ENCODE data around the gene PLXNB2. TPM values are rescaled to one million over a fixed set of nuclear protein-coding genes. Genes with fewer than 3 reads are reported as not detected.

The PLXNB2 gene
- polyA plus RNA-seq, 3 donors: 38.2 to 368 (median 70.5) TPM

GRCh38 chr22:50338860-50339462 is 31.5 kb upstream of the PLXNB2 start:
- peaks cover 12 to 14% of the 10 kb centered on the region in 2 donors for H3K4me1 ChIP-seq (ENCODE audit: control insufficient read depth in 1 of 2, insufficient read depth in 2 of 2, low read length in 2 of 2)
- H3K4me3 ChIP-seq (replicated peaks in 1 of 3; ENCODE audit: low read depth in 2 of 3, low read length in 3 of 3): no peak overlapping the region
- peaks cover 9% of the 10 kb centered on the region for H3K4me1 Mint-ChIP-seq
- H3K36me3 ChIP-seq (replicated peaks in 1 of 2; ENCODE audit: control insufficient read depth in 1 of 2, insufficient read depth in 2 of 2, low read length in 2 of 2): no peaks in the 10 kb centered on the region
- H3K79me2 ChIP-seq (ENCODE audit: insufficient read depth, low read length): peaks cover 9% of the 10 kb centered on the region
- no peaks in the 10 kb centered on the region for H3K9me3 Mint-ChIP-seq
- H3K27ac ChIP-seq (ENCODE audit: low read depth in 1 of 2, low read length in 2 of 2): no peak overlapping the region
- no peak overlapping the region for H3K9ac ChIP-seq (ENCODE audit: insufficient read depth, low read length, poor library complexity, severe bottlenecking)
- H3K4me3 Mint-ChIP-seq: no peak overlapping the region
- no peaks in the 10 kb centered on the region for H4K20me1 ChIP-seq (ENCODE audit: insufficient read depth, low read length)
- 98% methylated on average over 4 of the region's 4 CpGs for WGBS (ENCODE audit: insufficient coverage)
- H3K4me2 ChIP-seq (replicated peaks; ENCODE audit: extremely low read depth, low read length, poor library complexity, severe bottlenecking): no peak overlapping the region
- H3K27me3 ChIP-seq (ENCODE audit: control insufficient read depth in 2 of 2, insufficient read depth in 2 of 2, low read length in 2 of 2): no peaks in the 10 kb centered on the region
- no peak overlapping the region for H3K27ac Mint-ChIP-seq
- no peak for TF ChIP-seq CTCF (IDR thresholded peaks at IDR 0.05)
- H3K9me3 ChIP-seq (replicated peaks in 1 of 2; ENCODE audit: control insufficient read depth in 1 of 2, insufficient read depth in 1 of 2, low read length in 2 of 2): no peaks in the 10 kb centered on the region
- no peak for DNase-seq
- H2AFZ ChIP-seq (ENCODE audit: insufficient read depth, low read depth, low read length, poor library complexity, severe bottlenecking): no peak overlapping the region
- peaks cover 2 to 4% (median 4%) of the 10 kb centered on the region in 3 donors for H3K27me3 Mint-ChIP-seq (ENCODE audit: low read depth in 3 of 3)
- intact Hi-C loops (cut with micrococcal nuclease): no loop called here
- H3K36me3 Mint-ChIP-seq: no peaks in the 10 kb centered on the region

GRCh38 chr22:50338042-50338573 is 30.7 kb upstream of the PLXNB2 start:
- Histone ChIP-seq H3K79me2 (ENCODE audit: insufficient read depth, low read length) (peaks cover 4% of the 10 kb centered on the region), H3K4me2 (replicated peaks; ENCODE audit: extremely low read depth, low read length, poor library complexity, severe bottlenecking) (no peak overlapping the region), H3K27ac (ENCODE audit: low read depth in 1 of 2, low read length in 2 of 2) (no peak overlapping the region), H3K4me3 (replicated peaks in 1 of 3; ENCODE audit: low read depth in 2 of 3, low read length in 3 of 3) (no peak overlapping the region), H4K20me1 (ENCODE audit: insufficient read depth, low read length) (no peaks in the 10 kb centered on the region), H3K9me3 (replicated peaks in 1 of 2; ENCODE audit: control insufficient read depth in 1 of 2, insufficient read depth in 1 of 2, low read length in 2 of 2) (no peaks in the 10 kb centered on the region), H2AFZ (ENCODE audit: insufficient read depth, low read depth, low read length, poor library complexity, severe bottlenecking) (no peak overlapping the region), H3K27me3 (ENCODE audit: control insufficient read depth in 2 of 2, insufficient read depth in 2 of 2, low read length in 2 of 2) (no peaks in the 10 kb centered on the region), H3K36me3 (replicated peaks in 1 of 2; ENCODE audit: control insufficient read depth in 1 of 2, insufficient read depth in 2 of 2, low read length in 2 of 2) (no peaks in the 10 kb centered on the region), H3K4me1 (ENCODE audit: control insufficient read depth in 1 of 2, insufficient read depth in 2 of 2, low read length in 2 of 2) (peaks cover 12 to 14% of the 10 kb centered on the region in 2 donors), H3K9ac (ENCODE audit: insufficient read depth, low read length, poor library complexity, severe bottlenecking) (no peak overlapping the region)
- DNase-seq: no peak
- TF ChIP-seq CTCF (IDR thresholded peaks at IDR 0.05): no peak
- 97% methylated on average over 5 of the region's 5 CpGs for WGBS (ENCODE audit: insufficient coverage)
- peaks cover 2 to 5% (median 4%) of the 10 kb centered on the region in 3 donors for H3K27me3 Mint-ChIP-seq (ENCODE audit: low read depth in 3 of 3)
- H3K4me1 Mint-ChIP-seq: peaks cover 9% of the 10 kb centered on the region
- no peaks in the 10 kb centered on the region for H3K36me3 Mint-ChIP-seq
- H3K27ac Mint-ChIP-seq: no peak overlapping the region
- intact Hi-C loops (cut with micrococcal nuclease): no loop called here
- no peak overlapping the region for H3K4me3 Mint-ChIP-seq
- no peaks in the 10 kb centered on the region for H3K9me3 Mint-ChIP-seq
